ENCODE measurements around the gene MED9.

MED9 gene

DNA sequence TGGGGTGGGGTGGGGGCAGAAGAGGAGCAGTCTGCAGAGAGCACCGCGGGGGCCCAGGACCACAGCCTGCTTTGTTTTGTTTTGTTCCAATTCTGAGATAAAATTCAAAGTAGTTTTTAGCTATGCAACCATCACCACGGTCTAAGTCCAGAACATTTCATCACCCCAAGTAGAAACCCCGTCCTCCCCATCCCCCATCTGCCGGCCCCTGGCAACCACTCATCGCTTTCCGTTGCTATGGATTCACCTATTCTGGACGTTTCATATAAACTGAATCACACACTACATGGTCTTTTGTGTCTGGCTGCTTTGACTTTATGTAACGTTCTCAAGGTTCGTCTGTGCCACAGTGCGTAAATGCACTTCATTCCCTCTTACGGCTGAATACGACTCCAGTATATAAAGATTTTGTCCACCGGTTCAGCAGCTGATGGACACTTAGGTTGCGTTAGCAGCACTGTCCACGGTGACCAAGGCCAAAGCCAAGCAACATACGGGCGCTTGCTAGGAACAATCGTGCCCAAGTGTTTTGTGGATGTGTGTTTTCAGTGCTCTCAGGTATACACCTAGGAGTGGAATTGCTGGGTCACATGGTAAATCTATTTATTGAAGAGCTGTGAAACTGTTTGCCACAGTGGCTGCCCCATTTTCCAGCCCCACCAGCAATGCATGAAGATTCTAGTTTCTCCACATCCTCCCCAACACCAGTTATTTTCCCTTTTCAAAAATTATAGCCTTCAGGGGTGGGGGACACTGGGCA, 47.1 kb downstream of the MED9 start:
- H3K9ac ChIP-seq (ENCODE audit: low read depth, low read length): no peak overlapping the region
- DNase-seq (no peak), ATAC-seq (ENCODE audit: insufficient read depth, low read depth) (no peak)
- TF ChIP-seq, protein P1, sequence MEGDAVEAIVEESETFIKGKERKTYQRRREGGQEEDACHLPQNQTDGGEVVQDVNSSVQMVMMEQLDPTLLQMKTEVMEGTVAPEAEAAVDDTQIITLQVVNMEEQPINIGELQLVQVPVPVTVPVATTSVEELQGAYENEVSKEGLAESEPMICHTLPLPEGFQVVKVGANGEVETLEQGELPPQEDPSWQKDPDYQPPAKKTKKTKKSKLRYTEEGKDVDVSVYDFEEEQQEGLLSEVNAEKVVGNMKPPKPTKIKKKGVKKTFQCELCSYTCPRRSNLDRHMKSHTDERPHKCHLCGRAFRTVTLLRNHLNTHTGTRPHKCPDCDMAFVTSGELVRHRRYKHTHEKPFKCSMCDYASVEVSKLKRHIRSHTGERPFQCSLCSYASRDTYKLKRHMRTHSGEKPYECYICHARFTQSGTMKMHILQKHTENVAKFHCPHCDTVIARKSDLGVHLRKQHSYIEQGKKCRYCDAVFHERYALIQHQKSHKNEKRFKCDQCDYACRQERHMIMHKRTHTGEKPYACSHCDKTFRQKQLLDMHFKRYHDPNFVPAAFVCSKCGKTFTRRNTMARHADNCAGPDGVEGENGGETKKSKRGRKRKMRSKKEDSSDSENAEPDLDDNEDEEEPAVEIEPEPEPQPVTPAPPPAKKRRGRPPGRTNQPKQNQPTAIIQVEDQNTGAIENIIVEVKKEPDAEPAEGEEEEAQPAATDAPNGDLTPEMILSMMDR (IDR thresholded peaks at IDR 0.05; ENCODE audit: borderline replicate concordance, extremely low read depth, low read length, poor library complexity, severe bottlenecking): no peak
- TF ChIP-seq EZH2 (IDR thresholded peaks at IDR 0.05; ENCODE audit: borderline replicate concordance, low read depth, low read length, severe bottlenecking): no peak
- H4K20me1 ChIP-seq (ENCODE audit: insufficient read depth, low read length): peaks cover 8% of the 10 kb centered on the region; the same call in 1 of the 2 replicates
- H3K79me2 ChIP-seq (ENCODE audit: insufficient read depth, low read length): no peaks in the 10 kb centered on the region
- peaks cover 14% of the 10 kb centered on the region for H3K36me3 ChIP-seq (ENCODE audit: insufficient read depth, low read length)
- H2AFZ ChIP-seq (ENCODE audit: low read depth, low read length): no peak overlapping the region
- H3K27me3 ChIP-seq (ENCODE audit: insufficient read depth, low read length, poor library complexity): no peaks in the 10 kb centered on the region
- no peaks in the 10 kb centered on the region for H3K4me1 ChIP-seq (ENCODE audit: insufficient read depth, low read length)
- H3K9me3 ChIP-seq (ENCODE audit: insufficient read depth, low read length, severe bottlenecking): no peaks in the 10 kb centered on the region
- no peak overlapping the region for H3K4me2 ChIP-seq (ENCODE audit: insufficient read depth, low read length)
- H3K27ac ChIP-seq (ENCODE audit: low read length): no peak overlapping the region
- H3K4me3 ChIP-seq (ENCODE audit: low read depth in 1 of 2, low read length in 2 of 2): no peak overlapping the region

DNA sequence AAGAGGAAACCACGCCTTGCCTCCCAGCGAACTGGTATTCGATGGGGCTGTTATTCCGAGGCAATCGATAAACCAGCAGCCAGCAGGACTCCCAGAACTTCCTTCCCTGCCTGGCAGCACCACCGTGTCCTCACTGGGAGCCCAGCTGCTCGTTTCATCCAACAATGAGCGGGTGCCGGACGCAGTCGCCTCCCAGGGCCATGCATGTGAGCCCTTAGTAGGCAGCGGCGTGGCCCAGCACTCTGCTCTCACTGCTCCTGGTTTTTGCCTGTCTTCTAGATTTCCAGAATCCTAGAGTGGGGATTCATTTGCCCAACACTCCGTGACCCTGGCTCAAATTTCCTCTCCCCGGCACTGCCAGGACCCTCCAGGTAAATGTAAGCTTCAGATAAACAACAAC, 48.5 kb downstream of the MED9 start:
- Histone ChIP-seq H3K9ac (ENCODE audit: low read depth, low read length) (no peak overlapping the region), H3K4me3 (ENCODE audit: low read depth in 1 of 2, low read length in 2 of 2) (no peak overlapping the region), H3K4me2 (ENCODE audit: insufficient read depth, low read length) (no peak overlapping the region)

DNA sequence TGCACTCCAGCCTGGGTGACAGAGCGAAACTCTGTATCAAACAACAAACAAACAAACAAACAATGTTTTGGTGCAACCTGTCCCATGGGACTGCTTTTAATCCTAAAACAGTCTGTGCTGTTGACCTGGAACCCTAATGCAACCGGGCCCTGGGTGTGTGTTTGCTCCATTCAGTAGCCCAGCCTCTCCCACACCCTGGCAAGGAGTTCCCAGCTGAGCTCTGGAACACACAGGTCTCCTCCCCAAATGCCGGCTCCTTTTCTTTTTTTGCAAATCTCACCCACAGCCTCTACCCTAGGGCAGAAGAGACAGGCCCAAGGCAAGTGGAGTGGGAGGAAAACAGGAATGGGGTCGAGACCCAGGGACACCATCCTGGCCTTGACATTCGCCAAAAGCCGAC, 49.2 kb downstream of the MED9 start:
- Histone ChIP-seq H3K79me2 (ENCODE audit: insufficient read depth, low read length) (no peaks in the 10 kb centered on the region; the same call in 1 of the 2 replicates), H3K4me1 (ENCODE audit: insufficient read depth, low read length) (no peaks in the 10 kb centered on the region), H3K27ac (ENCODE audit: low read length) (0 out of 2 replicates have a peak overlapping the region, but pooled peaks have one; percentile 25), H3K36me3 (ENCODE audit: insufficient read depth, low read length) (peaks cover 8% of the 10 kb centered on the region), H3K4me3 (ENCODE audit: low read depth in 1 of 2, low read length in 2 of 2) (no peak overlapping the region), H2AFZ (ENCODE audit: low read depth, low read length) (no peak overlapping the region), H3K9me3 (ENCODE audit: insufficient read depth, low read length, severe bottlenecking) (no peaks in the 10 kb centered on the region), H3K27me3 (ENCODE audit: insufficient read depth, low read length, poor library complexity) (no peaks in the 10 kb centered on the region), H3K4me2 (ENCODE audit: insufficient read depth, low read length) (no peak overlapping the region), H4K20me1 (ENCODE audit: insufficient read depth, low read length) (peaks cover 16% of the 10 kb centered on the region; the same call in 1 of the 2 replicates), H3K9ac (ENCODE audit: low read depth, low read length) (no peak overlapping the region)
- DNase-seq (no peak), ATAC-seq (ENCODE audit: insufficient read depth, low read depth) (no peak)
- no peak for TF ChIP-seq EZH2 (IDR thresholded peaks at IDR 0.05; ENCODE audit: borderline replicate concordance, low read depth, low read length, severe bottlenecking)
- TF ChIP-seq, protein P1 (IDR thresholded peaks at IDR 0.05; ENCODE audit: borderline replicate concordance, extremely low read depth, low read length, poor library complexity, severe bottlenecking): no peak

More for the DNA sequence above, 48.5 kb downstream of the MED9 start:
- Histone ChIP-seq H3K79me2 (ENCODE audit: insufficient read depth, low read length) (no peaks in the 10 kb centered on the region; the same call in 1 of the 2 replicates), H4K20me1 (ENCODE audit: insufficient read depth, low read length) (peaks cover 16% of the 10 kb centered on the region; the same call in 1 of the 2 replicates), H3K36me3 (ENCODE audit: insufficient read depth, low read length) (peaks cover 11% of the 10 kb centered on the region), H3K9me3 (ENCODE audit: insufficient read depth, low read length, severe bottlenecking) (no peaks in the 10 kb centered on the region), H3K27ac (ENCODE audit: low read length) (no peak overlapping the region), H3K27me3 (ENCODE audit: insufficient read depth, low read length, poor library complexity) (no peaks in the 10 kb centered on the region), H3K4me1 (ENCODE audit: insufficient read depth, low read length) (no peaks in the 10 kb centered on the region), H2AFZ (ENCODE audit: low read depth, low read length) (no peak overlapping the region)
- DNase-seq (no peak), ATAC-seq (ENCODE audit: insufficient read depth, low read depth) (no peak)
- no peak for TF ChIP-seq EZH2 (IDR thresholded peaks at IDR 0.05; ENCODE audit: borderline replicate concordance, low read depth, low read length, severe bottlenecking)
- TF ChIP-seq, protein P1 (IDR thresholded peaks at IDR 0.05; ENCODE audit: borderline replicate concordance, extremely low read depth, low read length, poor library complexity, severe bottlenecking): no peak
